ENCODE data around the gene TGFB1I1.

DNA sequence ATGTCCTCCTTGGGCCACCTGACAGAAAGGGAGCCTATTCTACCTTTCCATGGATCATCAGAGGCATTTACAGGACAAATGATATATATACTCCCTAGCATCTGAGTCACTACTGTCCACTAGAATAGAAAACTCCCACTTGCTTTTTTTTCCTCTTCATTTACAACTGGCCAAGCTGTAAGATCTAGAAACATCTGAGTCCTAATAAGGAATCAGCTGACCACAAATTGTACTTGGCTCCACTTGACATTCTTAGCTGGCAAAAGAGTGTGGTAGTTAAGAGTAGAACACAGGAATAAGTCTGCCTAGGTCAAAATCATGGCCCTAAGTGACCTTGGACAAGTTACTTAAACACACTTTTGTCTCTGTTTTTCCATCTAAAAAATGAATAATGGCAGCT, 31.0 kb downstream of the TGFB1I1 start:
- TF ChIP-seq EZH2 (IDR thresholded peaks at IDR 0.05; ENCODE audit: borderline replicate concordance, low read depth, low read length, severe bottlenecking) (no peak), FOS (IDR thresholded peaks at IDR 0.05; ENCODE audit: borderline replicate concordance, insufficient read depth, low read length) (no peak), POLR2A (IDR thresholded peaks at IDR 0.05; ENCODE audit: low read depth, low read length) (no peak)
- TF ChIP-seq, protein P1, sequence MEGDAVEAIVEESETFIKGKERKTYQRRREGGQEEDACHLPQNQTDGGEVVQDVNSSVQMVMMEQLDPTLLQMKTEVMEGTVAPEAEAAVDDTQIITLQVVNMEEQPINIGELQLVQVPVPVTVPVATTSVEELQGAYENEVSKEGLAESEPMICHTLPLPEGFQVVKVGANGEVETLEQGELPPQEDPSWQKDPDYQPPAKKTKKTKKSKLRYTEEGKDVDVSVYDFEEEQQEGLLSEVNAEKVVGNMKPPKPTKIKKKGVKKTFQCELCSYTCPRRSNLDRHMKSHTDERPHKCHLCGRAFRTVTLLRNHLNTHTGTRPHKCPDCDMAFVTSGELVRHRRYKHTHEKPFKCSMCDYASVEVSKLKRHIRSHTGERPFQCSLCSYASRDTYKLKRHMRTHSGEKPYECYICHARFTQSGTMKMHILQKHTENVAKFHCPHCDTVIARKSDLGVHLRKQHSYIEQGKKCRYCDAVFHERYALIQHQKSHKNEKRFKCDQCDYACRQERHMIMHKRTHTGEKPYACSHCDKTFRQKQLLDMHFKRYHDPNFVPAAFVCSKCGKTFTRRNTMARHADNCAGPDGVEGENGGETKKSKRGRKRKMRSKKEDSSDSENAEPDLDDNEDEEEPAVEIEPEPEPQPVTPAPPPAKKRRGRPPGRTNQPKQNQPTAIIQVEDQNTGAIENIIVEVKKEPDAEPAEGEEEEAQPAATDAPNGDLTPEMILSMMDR (IDR thresholded peaks at IDR 0.05; ENCODE audit: extremely low read depth in 1 of 2, insufficient read depth in 1 of 2, low read depth in 1 of 2, low read length in 2 of 2), result no peak
